ENCODE measurements around the gene MLLT3. TPM values are rescaled to one million over a fixed set of nuclear protein-coding genes. Genes with fewer than 3 reads are reported as not detected.
"Not testable (repeated sequence)": the region's sequence is repeated elsewhere in the genome, so short reads cannot be mapped to it uniquely, and the experiment has no call there.

The MLLT3 gene
- 20.0 and 23.1 TPM in 2 replicates for total RNA-seq (2014; rRNA removed; shearing (Covaris generic))
- polyA plus RNA-seq (2015; cell fraction: cytosol; rRNA removed): 15.7 and 15.9 TPM in 2 replicates
- 8.8 and 9.3 TPM in 2 replicates for polyA plus RNA-seq (2015; cell fraction: nucleus; rRNA removed)

DNA sequence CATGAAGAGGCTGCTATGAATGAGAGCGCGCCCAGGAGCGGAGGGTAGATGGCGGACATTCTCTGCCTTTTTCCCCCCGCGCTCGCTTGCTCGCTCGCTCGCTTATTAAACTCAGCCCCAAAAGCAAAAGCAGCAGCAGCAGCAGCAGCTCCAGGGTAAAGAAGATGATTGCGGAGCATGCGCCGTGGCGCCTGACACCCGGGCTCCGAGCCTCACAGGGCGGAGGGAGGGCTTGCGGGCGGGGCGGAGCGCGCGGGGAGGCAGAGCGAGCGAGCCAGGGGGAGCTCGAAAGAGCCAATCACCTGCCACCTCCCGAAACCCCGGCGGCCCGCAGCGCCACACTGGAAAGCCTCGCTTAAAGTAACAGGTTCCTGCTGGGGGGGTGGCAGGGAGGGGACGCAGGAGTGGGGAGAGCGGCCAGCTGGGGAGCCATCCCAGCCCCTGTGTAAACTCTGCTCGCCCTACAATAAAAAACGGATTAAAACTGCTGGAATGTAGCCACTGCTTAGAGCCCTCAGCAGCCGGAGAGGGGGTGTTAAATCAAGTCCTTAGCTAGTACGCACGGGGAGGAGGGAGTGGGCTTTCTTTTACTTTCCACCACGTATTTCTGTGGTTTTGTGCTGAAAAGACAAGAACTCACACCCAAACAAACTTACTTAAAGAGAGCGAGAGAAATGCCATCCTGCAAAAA, at the start of gene MLLT3:
MLLT3 (minus strand) TSS at position 170 of the 691 bp plus-strand sequence.
- peak; percentile 95 for DNase-seq (ENCODE audit: low read depth)

DNA sequence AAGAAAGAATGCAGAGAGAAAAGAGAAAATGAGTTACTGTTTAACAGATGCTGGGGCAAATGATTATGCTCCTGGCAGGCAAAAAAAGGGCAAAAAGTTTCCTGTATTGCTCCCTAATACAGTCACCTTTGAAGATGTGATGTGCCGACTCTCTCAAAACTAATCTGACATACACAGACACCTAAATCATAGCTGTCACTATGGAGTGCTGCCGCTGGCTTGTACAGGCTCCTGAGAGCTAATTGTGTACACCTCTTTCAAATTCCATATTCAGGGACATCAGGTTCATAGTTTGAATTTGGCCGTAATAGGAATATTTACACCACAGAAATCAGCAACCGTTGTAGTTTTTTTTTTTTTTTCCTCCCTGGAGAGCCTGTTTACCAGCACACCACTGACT, 49.3 kb upstream of the MLLT3 start:
- DNase-seq (ENCODE audit: low read depth): no peak

DNA sequence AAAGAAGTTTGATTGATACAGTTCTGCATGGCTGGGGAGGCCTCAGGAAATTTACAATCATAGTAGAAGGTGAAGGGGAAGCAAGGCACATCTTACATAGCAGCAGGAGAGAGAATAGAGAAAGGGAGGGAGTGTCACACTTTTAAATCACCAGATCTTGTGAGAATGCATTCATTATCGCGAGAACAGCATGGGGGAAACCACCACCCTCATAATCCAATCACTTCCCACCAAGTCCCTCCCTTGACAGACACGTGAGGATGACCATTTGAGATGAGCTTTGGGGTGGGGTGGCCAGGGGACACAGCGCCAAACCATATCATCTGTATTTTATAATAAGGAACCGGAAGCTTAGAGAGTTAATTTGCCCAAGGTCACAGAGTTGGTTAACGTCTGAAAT, 48.1 kb upstream of the MLLT3 start:
- no peak for DNase-seq (ENCODE audit: low read depth)

DNA sequence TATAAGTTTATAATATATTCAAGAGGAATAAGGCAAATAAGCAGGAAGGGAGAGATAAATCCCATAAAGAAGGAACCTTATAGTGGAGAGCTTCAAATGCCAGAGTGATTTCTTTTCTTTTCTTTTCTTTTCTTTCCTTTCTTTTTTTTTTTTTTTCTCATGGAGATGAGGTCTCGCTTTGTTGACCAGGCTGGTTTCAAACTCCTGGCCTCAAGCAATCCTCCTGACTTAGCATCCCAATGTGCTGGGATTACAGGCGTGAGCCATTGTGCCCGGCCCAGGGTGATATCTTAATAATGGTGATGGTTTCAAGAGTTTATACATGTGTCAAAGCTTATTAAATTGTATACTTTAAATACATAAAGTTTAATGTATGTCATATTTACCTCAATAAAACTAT, 42.2 kb upstream of the MLLT3 start:
- DNase-seq (ENCODE audit: low read depth): no peak

DNA sequence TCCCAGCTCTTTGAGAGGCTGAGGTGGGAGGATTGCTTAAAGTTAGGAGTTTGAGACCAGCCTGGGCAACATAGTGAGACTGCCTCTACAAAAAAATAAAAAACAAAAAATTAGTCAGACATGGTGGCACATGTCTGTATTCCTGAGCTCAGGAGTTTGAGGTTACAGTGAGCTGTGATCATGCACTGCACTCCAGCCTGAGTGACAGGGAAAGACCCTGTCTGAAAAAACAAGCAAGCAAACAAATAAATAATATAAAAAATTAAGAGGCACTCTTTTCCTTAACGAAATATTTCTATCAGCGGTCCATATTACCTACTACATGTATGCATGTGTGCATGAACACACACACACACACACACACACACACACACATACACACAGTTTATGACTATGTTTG, 40.8 kb upstream of the MLLT3 start:
- DNase-seq (ENCODE audit: low read depth): no peak

DNA sequence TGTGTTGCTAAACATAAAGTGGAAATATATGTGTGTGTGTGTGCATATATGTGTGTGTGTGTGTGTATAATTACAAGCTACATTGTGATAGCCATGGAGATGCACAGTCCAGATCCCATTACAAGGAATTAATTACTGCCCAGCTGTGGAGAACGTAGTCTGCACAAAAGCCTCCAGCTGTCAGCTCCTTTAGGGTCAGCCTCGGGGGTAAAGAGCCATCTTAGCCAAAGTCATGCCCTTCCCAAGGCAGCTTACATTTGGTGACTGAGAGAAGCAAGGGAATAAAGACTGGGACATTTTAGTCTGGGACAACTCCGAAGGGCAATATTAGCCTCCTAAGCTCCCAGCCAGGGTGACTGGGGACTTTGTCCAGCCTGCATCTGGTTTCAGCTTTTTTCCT, 39.9 kb upstream of the MLLT3 start:
- no peak for DNase-seq (ENCODE audit: low read depth)

DNA sequence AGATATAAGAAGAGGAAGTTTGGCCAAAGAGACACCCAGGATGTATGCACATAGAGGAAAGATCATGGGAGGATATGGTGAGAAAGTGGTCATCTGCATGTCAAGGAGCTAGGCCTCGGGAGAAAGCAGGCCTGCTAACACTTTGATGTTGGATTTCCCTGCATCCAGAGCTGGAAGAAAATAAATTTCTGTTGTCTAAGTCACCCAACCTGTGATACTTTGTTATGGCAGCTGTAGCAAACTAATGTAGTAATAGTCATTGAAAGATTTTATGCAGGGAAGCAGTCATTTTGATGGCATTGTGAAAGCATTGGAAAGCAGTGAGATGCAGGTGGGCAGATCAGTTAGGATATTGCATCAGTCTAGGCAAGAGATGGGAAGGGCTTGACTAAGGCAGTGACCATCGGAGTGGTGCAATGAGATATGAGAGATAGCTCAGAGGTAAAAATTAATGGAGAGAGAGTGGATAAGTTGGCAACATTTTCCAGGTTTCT, 37.2 kb upstream of the MLLT3 start:
- no peak for DNase-seq (ENCODE audit: low read depth)

DNA sequence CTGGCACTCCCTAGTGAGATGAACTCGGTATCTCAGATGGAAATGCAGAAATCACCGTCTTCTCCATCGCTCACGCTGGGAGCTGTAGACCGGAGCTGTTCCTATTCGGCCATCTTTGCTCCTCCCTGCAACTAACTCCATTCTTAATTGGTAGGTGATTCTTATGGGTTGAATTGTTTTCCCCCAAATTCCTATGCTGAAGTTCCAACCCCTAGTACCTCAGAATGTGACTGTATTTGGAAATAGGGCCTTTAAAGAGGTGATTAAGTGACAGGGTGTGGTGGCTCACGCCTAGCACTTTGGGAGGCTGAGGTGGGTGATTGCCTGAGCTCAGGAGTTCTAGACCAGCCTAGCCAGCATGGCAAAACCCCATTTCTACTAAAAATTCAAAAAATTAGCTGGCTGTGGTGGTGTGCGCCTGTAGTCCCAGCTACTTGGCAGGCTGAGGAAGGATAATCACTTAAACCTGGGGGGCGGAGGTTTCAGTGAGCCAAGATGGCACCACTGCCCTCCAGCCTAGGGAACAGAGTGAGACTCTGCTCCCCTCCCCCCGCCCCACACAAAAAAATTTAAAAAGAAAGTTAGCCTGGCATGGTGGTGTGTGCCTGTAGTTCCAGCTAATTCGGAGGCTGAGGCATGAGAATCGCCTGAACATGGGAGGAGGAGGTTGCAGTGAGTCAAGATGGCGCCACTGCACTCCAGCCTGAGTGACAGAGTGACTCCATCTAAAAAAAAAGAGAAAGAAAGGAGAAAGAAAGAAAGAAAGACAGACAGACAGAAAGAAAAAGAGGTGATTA, 36.6 kb upstream of the MLLT3 start:
- DNase-seq (ENCODE audit: low read depth): peak; percentile 15

DNA sequence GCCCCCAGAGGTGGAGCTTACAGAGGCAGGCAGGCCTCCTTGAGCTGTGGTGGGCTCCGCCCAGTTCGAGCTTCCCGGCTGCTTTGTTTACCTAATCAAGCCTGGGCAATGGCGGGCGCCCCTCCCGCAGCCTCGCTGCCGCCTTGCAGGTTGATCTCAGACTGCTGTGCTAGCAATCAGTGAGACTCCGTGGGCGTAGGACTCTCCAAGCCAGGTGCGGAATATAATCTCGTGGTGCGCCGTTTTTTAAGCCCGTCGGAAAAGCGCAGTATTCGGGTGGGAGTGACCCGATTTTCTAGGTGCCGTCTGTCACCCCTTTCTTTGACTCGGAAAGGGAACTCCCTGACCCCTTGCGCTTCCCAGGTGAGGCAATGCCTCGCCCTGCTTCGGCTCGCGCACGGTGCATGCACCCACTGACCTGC, 36.0 kb upstream of the MLLT3 start:
- not testable (repeated sequence) for DNase-seq (ENCODE audit: low read depth)

DNA sequence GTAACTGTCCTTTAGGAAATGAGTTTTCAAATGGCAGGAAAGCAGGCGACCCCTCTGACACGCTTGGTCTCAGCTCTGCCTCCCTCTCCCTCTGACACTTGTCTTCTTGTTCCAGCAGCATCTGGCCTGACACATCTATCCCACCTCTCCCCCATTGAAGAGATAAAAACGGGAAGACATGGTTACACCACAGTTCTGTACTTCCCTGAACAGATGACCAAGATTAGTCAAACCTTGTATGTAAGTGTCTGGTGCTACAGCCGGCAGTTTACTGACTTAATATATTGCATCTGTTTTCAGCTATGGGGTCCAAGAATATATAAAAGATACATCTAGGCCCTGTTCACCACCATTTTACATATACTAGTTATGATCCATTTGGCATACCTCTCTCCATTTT, 29.6 kb upstream of the MLLT3 start:
- no peak for DNase-seq (ENCODE audit: low read depth)

DNA sequence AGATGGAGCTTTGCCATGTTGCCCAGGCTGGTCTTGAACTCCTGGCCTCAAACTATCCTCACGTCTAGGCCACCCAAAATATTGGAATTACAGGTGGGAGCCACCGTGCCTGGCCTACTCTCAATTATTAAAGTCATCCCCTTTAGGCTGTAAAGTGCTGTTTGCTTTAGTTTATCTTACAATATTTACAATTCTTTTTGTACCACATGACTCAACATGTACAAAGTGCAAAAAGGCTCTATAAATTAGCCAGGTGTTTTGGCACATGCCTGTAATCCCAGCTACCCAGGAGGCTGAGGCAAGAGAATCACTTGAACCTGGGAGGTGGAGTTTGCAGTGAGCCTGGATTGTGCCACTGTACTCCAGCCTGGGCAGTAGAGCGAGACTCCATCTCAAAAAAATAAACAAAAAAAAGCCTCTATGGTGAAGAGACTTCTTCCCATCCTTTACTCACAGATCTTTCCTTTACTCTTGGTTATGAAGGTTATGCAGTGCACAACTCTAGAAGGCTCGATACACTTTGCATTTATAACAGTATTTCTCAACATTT, 28.5 kb upstream of the MLLT3 start:
- no peak for DNase-seq (ENCODE audit: low read depth)

DNA sequence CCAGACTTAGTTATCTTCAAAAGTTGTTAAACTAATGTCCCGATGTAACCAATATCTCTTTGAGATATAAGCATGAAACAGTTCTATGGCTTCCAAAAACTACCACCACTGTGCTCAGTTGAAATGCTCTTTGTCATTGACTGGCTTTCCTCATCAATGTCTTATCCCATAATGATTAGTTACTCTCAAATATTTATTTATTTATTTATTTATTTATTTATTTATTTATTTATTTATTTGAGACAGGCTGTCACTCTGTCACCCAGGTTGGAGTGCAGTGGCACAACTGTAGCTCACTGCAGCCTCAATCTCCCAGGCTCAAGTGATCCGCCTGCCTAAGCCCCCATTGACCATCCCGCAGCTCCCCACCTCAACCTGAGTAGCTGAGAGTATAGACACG, 28.0 kb upstream of the MLLT3 start:
- DNase-seq (ENCODE audit: low read depth): no peak

DNA sequence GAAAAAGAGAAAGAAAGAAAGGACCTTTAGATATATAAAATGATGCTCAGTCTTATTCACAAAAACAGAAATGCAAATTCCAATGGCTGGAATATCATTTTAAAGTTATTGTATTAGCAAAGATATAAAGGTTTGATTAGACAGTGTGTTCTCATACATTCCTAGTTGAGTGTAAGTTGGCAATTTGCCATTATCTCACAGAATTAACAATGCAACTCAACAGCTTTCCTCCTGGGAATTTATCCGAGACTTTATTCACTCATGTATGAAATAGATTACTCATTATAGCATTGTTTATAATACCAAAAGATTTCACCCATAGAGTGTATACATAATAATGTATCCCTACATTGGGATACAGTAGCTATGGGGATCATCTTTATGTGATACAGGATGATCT, 27.1 kb upstream of the MLLT3 start:
- DNase-seq (ENCODE audit: low read depth): no peak

DNA sequence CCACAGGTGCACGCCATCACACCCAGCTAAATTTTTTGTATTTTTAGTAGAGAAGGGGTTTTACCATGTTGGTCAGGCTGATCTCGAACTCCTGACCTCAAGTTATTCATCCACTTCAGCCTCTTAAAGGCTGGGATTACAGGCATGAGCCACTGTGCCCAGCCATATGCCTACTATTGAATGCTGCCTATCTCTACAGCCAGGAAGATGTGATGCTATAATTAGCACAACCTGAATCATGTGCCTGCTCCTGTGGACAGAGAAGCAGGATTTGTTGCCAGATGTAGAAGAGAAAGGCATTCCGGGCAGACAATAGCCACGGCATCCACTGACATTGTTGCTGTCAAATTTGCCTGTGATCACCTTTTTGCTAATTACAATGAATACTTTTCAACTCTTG, 24.4 kb upstream of the MLLT3 start:
- DNase-seq (ENCODE audit: low read depth): peak; percentile 62

DNA sequence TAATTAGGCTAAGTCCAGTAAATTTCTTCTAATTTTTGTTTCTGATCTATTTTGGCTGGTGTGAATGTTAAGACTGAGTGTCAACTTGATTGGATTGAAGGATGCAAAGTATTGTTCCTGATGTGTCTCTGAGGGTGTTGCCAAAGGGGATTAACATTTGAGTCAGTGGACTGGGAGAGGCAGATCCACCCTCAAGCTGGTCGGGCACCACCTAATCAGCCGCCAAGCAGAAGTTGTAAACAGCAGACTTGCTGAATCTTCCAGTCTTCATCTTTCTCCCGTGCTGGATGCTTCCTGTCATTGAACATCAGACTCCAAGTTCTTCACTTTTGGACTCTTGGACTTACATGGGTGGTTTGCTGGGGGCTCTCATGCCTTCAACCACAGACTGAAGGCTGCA, 21.4 kb upstream of the MLLT3 start:
- no peak for DNase-seq (ENCODE audit: low read depth)

DNA sequence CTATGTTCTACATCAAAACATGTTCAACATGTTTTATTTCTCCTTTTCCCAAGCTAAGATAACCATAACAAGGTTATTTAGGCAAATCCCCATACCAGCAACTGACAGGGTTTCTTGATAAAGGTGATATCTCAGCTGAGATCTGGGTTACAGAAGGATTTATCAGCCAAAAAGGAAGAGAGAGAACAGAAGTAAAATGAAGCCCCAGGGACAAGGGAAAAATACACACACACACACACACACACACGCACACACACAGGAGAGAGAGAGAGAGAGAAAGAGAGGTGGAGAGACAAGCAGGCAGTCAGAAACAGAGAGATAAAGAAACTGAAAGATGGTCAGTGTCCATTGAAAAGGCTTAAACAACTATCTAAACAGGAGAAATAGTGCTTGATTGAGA, 19.7 kb upstream of the MLLT3 start:
- DNase-seq (ENCODE audit: low read depth): no peak

DNA sequence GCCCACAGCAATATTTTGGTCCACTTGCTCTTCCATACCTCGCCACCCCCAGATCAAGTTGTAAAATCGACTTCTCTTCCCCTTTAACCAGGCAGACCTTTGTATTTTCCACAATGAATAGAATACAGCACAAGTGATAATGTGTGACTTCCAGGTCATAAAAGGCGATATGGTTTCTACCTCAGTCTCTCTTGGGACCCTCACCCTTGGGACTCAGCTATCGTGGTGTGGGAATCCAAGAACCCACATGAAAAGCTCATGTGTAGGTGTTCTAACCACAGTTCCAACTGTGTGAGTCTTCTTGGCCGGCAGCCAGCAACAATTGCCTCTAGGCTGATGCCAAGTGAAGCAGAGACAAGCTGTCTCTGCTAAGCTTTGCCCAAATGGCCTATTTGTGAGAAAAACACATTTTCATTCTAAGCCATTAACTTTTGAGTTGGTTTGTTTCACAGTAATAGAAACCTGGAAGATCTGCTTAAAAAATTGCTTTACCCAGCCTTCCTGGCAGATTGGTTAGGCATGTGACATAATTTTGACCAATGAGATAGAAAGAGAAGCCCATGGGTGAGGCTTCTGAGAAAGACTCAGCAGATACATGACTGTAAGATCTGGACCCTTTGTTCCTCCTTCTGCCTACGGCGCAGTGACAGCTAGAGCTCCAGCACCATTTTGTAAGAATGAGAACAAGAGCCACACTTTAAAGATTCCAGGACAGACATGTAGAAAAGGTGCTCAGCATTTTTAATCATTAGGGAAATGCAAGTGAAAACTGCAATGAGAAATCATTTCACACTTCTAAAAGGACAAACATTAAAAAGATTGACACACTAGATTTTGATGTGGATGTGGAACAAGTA, 18.3 kb upstream of the MLLT3 start:
- peak; percentile 43 for DNase-seq (ENCODE audit: low read depth)

DNA sequence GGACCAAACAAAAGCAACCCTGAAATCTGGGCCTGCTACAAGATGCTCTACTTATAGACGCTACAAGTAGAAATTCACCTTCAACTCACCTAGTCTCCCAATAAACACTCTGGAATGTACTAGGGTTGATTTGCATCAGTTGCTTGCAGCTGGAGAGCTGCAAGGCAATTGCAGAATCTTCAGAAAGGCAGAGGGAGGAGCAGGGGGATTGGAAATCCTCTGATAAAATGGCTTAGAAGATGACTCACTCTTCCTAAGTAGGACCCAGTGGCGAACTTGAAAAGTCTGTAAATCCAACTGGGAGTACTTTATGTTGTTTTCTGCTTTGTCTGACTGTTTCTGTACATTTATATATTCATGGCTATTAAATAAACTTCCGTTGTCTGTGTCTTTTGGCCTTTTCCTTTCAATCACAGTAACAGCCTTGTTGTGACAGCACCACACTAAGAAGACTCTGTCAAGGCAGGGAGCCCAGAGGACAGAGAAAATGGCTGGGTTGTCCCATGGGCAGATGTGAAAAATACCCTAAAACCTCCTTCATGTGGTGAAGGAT, 14.7 kb upstream of the MLLT3 start:
- peak; percentile 47 for DNase-seq (ENCODE audit: low read depth)

DNA sequence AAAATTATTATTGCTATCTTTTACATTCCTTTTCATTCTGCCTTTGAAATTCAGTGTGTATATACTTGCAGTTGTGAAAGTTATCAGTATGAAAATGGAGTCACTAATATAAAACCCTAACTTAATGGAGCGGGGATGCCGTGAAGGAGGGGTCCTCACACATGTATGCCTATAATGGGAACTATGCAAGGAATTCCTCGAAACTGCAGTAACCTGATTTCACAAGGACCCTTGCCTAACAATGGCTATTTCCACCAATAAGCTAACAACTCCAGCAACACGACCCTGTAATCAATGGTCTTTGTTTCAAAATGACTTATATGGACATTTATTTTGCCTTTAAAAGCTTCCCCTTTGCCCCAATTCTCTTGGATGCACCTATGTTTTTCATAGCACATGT, 12.6 kb upstream of the MLLT3 start:
- no peak for DNase-seq (ENCODE audit: low read depth)

DNA sequence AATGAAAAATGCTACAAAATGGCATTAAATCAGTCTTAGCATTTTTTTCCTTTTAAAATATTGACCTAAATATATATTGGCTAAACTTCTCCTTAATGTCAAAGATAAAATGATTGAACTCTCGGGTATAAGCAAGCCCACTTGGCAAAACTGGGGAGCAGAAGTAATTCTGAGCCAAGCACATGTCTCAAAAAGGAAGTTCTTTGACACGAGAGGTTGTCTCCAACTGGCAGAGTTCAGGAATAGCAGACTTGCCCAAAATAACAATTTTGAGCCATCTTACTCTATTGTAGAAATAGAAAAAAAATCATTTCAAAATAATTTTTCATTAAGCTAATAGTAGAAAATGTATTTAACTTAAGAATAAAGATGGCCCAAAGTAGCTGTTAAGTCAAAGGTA, 10.4 kb upstream of the MLLT3 start:
- DNase-seq (ENCODE audit: low read depth): no peak

Data from HT1080 (cell line).